H1 (cell line): ENCODE measurements around the gene FXYD3. TPM values are rescaled to one million over a fixed set of nuclear protein-coding genes. Genes with fewer than 3 reads are reported as not detected.

Experiments
- CTCF ChIA-PET: fragments of 300-600 bp; sonication (Branson Sonifier 250); formaldehyde crosslinking; loops from one replicate; lab custom pipeline; 2021; ENCODE audit not compliant: partially characterized antibody; lab: Charles Lee
- POLR2A ChIA-PET: fragments of 300-600 bp; sonication (Branson Sonifier 250); formaldehyde crosslinking; loops from one replicate; lab custom pipeline; 2021; ENCODE audit warnings: inconsistent platforms; ENCODE audit not compliant: partially characterized antibody; lab: Charles Lee
- DNase-seq, 2 experiments: peaks; one replicate each; pipeline versions ENCODE4 v3.0.0 to v3.0.0-alpha.2; 2010 to 2022; ENCODE audit warnings: low spot score in 2 of 2, low read depth in 1 of 2, mixed read lengths in 1 of 2
- FAIRE-seq: peaks from 2 replicates; lab custom pipeline; 2011; peaks lifted over from hg19 to GRCh38; lab: Jason Lieb, UNC
- H2AFZ ChIP-seq: 2 replicates; pipeline ENCODE4 v1.8.1; 2012; ENCODE audit warnings: low read length, inconsistent platforms
- H2AK5ac ChIP-seq: 2 replicates; pipeline ENCODE4 v1.6.1; 2013; ENCODE audit warnings: low read depth, low read length
- H2BK120ac ChIP-seq: replicated peaks from 2 replicates; pipeline ENCODE3; 2013; ENCODE audit warnings: low read depth, low read length, inconsistent platforms
- H2BK12ac ChIP-seq: 2 replicates; pipeline ENCODE4 v1.6.1; 2013; ENCODE audit warnings: low read depth, low read length
- H2BK15ac ChIP-seq: 2 replicates; pipeline ENCODE4 v1.6.1; 2013; ENCODE audit warnings: low read length
- H2BK20ac ChIP-seq: 2 replicates; pipeline ENCODE4 v1.6.1; 2013; ENCODE audit warnings: low read length
- H2BK5ac ChIP-seq: 2 replicates; pipeline ENCODE4 v1.6.1; 2013; ENCODE audit warnings: low read depth, low read length
- H3K14ac ChIP-seq: 2 replicates; pipeline ENCODE4 v1.6.1; 2013; ENCODE audit warnings: inconsistent platforms; ENCODE audit not compliant: insufficient read length
- H3K18ac ChIP-seq: 2 replicates; pipeline ENCODE4 v1.6.1; 2013; ENCODE audit warnings: low read length; ENCODE audit errors: extremely low read depth
- H3K23ac ChIP-seq: 2 replicates; pipeline ENCODE4 v1.6.1; 2013; ENCODE audit warnings: inconsistent platforms; ENCODE audit not compliant: insufficient read length
- H3K23me2 ChIP-seq: 2 replicates; pipeline ENCODE4 v1.6.1; 2013; ENCODE audit warnings: low read depth, low read length
- H3K27ac ChIP-seq: 2 replicates; pipeline ENCODE4 v1.6.1; 2011; ENCODE audit warnings: low read depth, low read length, inconsistent platforms
- H3K27me3 ChIP-seq, 4 experiments: replicated peaks in 1 of 4; 1 replicate in 1 of 4; 2 replicates in 3 of 4; pipeline versions ENCODE4 v1.6.1 to v1.8.1; 2011 to 2013; ENCODE audit warnings: low read length in 3 of 4, mild to moderate bottlenecking in 3 of 4, inconsistent platforms in 2 of 4, mixed read lengths in 2 of 4, moderate library complexity in 1 of 4; ENCODE audit not compliant: control insufficient read depth in 3 of 4, insufficient read depth in 3 of 4; ENCODE audit errors: extremely low read depth in 1 of 4
- H3K36me3 ChIP-seq, 4 experiments: 2 replicates each; pipeline versions ENCODE4 v1.6.1 to v1.8.1; 2011 to 2013; ENCODE audit warnings: mild to moderate bottlenecking in 4 of 4, low read length in 3 of 4, moderate library complexity in 2 of 4, control low read depth in 1 of 4, inconsistent platforms in 1 of 4; ENCODE audit not compliant: insufficient read depth in 4 of 4, control insufficient read depth in 2 of 4
- H3K4ac ChIP-seq: replicated peaks from 2 replicates; pipeline ENCODE3; 2013; ENCODE audit warnings: low read length, low read depth, mixed read lengths, inconsistent platforms; ENCODE audit not compliant: insufficient read length
- H3K4me1 ChIP-seq, 4 experiments: replicated peaks in 1 of 4; 1 replicate in 1 of 4; 2 replicates in 3 of 4; pipeline versions ENCODE4 v1.6.1 to v1.8.1; 2011 to 2013; ENCODE audit warnings: low read length in 3 of 4, inconsistent platforms in 2 of 4, mixed read lengths in 1 of 4; ENCODE audit not compliant: insufficient read depth in 4 of 4, control insufficient read depth in 3 of 4
- H3K4me2 ChIP-seq, 2 experiments: 2 replicates each; pipeline versions ENCODE4 v1.6.1 to v1.8.1; 2011 to 2013; ENCODE audit warnings: low read depth in 2 of 2, low read length in 2 of 2, control low read depth in 1 of 2, inconsistent platforms in 1 of 2, mild to moderate bottlenecking in 1 of 2; ENCODE audit not compliant: insufficient read depth in 1 of 2
- H3K4me3 ChIP-seq, 4 experiments: fragments of 200-600, 300-600 bp in 1 of 4; sonication (generic), shearing (Covaris generic), sonication (Bioruptor Twin) in 1 of 4; 2 replicates each; pipeline versions ENCODE4 v1.5.1 to v1.8.1; 2011 to 2016; ENCODE audit warnings: low read length in 4 of 4, low read depth in 3 of 4, control low read depth in 2 of 4, inconsistent platforms in 2 of 4, mild to moderate bottlenecking in 2 of 4, mixed read lengths in 1 of 4, moderate library complexity in 1 of 4; ENCODE audit not compliant: insufficient read depth in 2 of 4; ENCODE audit errors: extremely low read depth in 1 of 4
- H3K56ac ChIP-seq: replicated peaks from 2 replicates; pipeline ENCODE3; 2013; ENCODE audit warnings: low read depth, mild to moderate bottlenecking, mixed read lengths, low read length, inconsistent platforms; ENCODE audit not compliant: insufficient read length
- H3K79me1 ChIP-seq: 2 replicates; pipeline ENCODE4 v1.6.1; 2013; ENCODE audit warnings: low read depth, low read length, control low read depth
- H3K79me2 ChIP-seq, 2 experiments: 2 replicates each; pipeline versions ENCODE4 v1.6.1 to v1.8.1; 2012 to 2013; ENCODE audit warnings: low read length in 2 of 2, mild to moderate bottlenecking in 2 of 2, inconsistent platforms in 1 of 2; ENCODE audit not compliant: insufficient read depth in 2 of 2, control insufficient read depth in 1 of 2
- H3K9ac ChIP-seq, 4 experiments: replicated peaks in 1 of 4; 1 replicate in 1 of 4; 2 replicates in 3 of 4; pipeline versions ENCODE4 v1.6.1 to v1.8.1; 2011 to 2013; ENCODE audit warnings: low read depth in 3 of 4, low read length in 3 of 4, control low read depth in 2 of 4, mild to moderate bottlenecking in 2 of 4, moderate library complexity in 2 of 4, inconsistent platforms in 1 of 4; ENCODE audit errors: extremely low read depth in 1 of 4
- H3K9me3 ChIP-seq, 2 experiments: 2 replicates each; pipeline versions ENCODE4 v1.6.1 to v1.8.1; 2012 to 2013; ENCODE audit warnings: mild to moderate bottlenecking in 2 of 2, moderate library complexity in 2 of 2, control low read depth in 1 of 2, inconsistent platforms in 1 of 2, low read depth in 1 of 2, low read length in 1 of 2, mixed read lengths in 1 of 2; ENCODE audit not compliant: insufficient read depth in 2 of 2
- H4K20me1 ChIP-seq, 2 experiments: replicated peaks in 1 of 2; 2 replicates each; pipeline versions ENCODE3 to v1.8.1; 2011 to 2013; ENCODE audit warnings: inconsistent platforms in 2 of 2, low read length in 2 of 2, mild to moderate bottlenecking in 1 of 2; ENCODE audit not compliant: insufficient read depth in 2 of 2, control insufficient read depth in 1 of 2
- H4K5ac ChIP-seq: 2 replicates; pipeline ENCODE4 v1.6.1; 2013; ENCODE audit warnings: low read length, low read depth, mixed read lengths, inconsistent platforms; ENCODE audit not compliant: insufficient read length
- H4K8ac ChIP-seq: 2 replicates; pipeline ENCODE4 v1.8.0; 2013; ENCODE audit warnings: mild to moderate bottlenecking, moderate library complexity, low read length, inconsistent platforms; ENCODE audit not compliant: insufficient read depth; ENCODE audit errors: extremely low read depth
- H4K91ac ChIP-seq: replicated peaks from 2 replicates; pipeline ENCODE3; 2013; ENCODE audit warnings: low read length, mixed read lengths, inconsistent platforms; ENCODE audit not compliant: insufficient read length
- ASH2L ChIP-seq: fragments of 200-600, 300-600 bp; sonication (generic); IDR thresholded peaks from one replicate; pipeline ENCODE4 v1.7.1; 2017; ENCODE audit warnings: low read length
- CBX5 ChIP-seq: fragments of 300-800, 300-1000 bp; sonication (generic); IDR thresholded peaks from 2 replicates; pipeline ENCODE4 v1.7.1; 2016; ENCODE audit warnings: antibody characterized with exemption, low read length, low read depth
- EGR1 ChIP-seq: IDR thresholded peaks from 2 replicates; pipeline ENCODE4 v1.6.1; 2011; ENCODE audit warnings: low read depth, low read length, borderline replicate concordance
- EP300 ChIP-seq, 2 experiments: IDR thresholded peaks; 1 replicate in 1 of 2; 2 replicates in 1 of 2; pipeline ENCODE4 v1.6.1; 2011 to 2012; ENCODE audit warnings: low read depth in 2 of 2, low read length in 2 of 2, mild to moderate bottlenecking in 2 of 2, borderline replicate concordance in 1 of 2, inconsistent platforms in 1 of 2, moderate library complexity in 1 of 2
- GTF2F1 ChIP-seq: IDR thresholded peaks from 2 replicates; pipeline ENCODE4 v1.6.1; 2012; ENCODE audit warnings: low read depth, low read length, improper control_type of control experiment, borderline replicate concordance
- MAX ChIP-seq: IDR thresholded peaks from 2 replicates; pipeline ENCODE4 v1.6.1; 2012; ENCODE audit warnings: inconsistent platforms
- SAP30 ChIP-seq: fragments of 300-600 bp; sonication (generic); IDR thresholded peaks from 2 replicates; pipeline ENCODE4 v1.7.1; 2012; ENCODE audit warnings: low read length, moderate library complexity, mild to moderate bottlenecking, inconsistent platforms; ENCODE audit not compliant: insufficient read depth, insufficient replicate concordance
- SIN3A ChIP-seq, 2 experiments: IDR thresholded peaks in 1 of 2; conservative IDR thresholded peaks in 1 of 2; 2 replicates each; pipeline ENCODE4 v1.6.1; 2011 to 2012; ENCODE audit warnings: low read length in 2 of 2, improper control_type of control experiment in 1 of 2, low read depth in 1 of 2, mild to moderate bottlenecking in 1 of 2
- TAF7 ChIP-seq: optimal IDR thresholded peaks from 2 replicates; pipeline ENCODE3; 2011; ENCODE audit warnings: low read depth, mild to moderate bottlenecking, inconsistent platforms, low read length, moderate library complexity, borderline replicate concordance
- TEAD4 ChIP-seq: IDR thresholded peaks from 2 replicates; pipeline ENCODE4 v1.6.1; 2012; ENCODE audit warnings: low read depth, low read length, inconsistent platforms, mixed read lengths
- YY1 ChIP-seq: IDR thresholded peaks from 2 replicates; pipeline ENCODE4 v1.6.1; 2011; ENCODE audit warnings: low read depth, mild to moderate bottlenecking, low read length
- WGBS, 2 experiments: shearing (Covaris generic) in 1 of 2; methylation state at CpG; one replicate each; pipeline versions ENCODE4 v1.1.6 to v1.1.7; 2013 to 2015; ENCODE audit warnings: low lambda C conversion rate in 2 of 2, mixed read lengths in 2 of 2, inconsistent platforms in 1 of 2, low coverage in 1 of 2, missing lambda C conversion rate in 1 of 2; ENCODE audit not compliant: insufficient replicate concordance in 2 of 2, insufficient coverage in 1 of 2, insufficient read length in 1 of 2; ENCODE audit errors: extremely low coverage in 1 of 2, missing lambda C conversion rate in 1 of 2; 5-methylcytosine and 5-hydroxymethylcytosine counted together
- polyA plus RNA-seq, 7 experiments: library from polyadenylated mRNA; depleted of rRNA in 3 of 7; stranded (reverse) in 5 of 7; unstranded in 2 of 7; fragments of >200 nt in 5 of 7; fragments of 200-250 nt in 2 of 7; gene quantifications; 1 replicate in 5 of 7; 2 replicates in 1 of 7; 4 replicates in 1 of 7; pipeline versions ENCODE4 v1.2.1 to v1.2.3, GENCODE V29; 2011 to 2013; ENCODE audit warnings: missing spikeins in 2 of 7, mixed read lengths in 2 of 7
- total RNA-seq: library from RNA; stranded (reverse); fragmentation: NEBNext Ultra II Directional; extraction: Animal tissue kit (Norgen Biotek cat#: 25700); gene quantifications from 2 replicates; pipeline ENCODE4 v1.2.1, GENCODE V29; 2021

FXYD3 gene
- total and polyA plus RNA-seq, 2 of the 8 experiments (the other 6 are each of a cell fraction or from before 2014, with no cell fraction given), result 0.33 TPM; not detected in 1

GRCh38 chr19:35099155-35099896 lies 16.3 kb upstream of the FXYD3 start:
- CTCF ChIA-PET, result interaction anchor here (0.9 to 3.4 kb wide), 14 partner anchors 8 to 205 kb away, joined by 3 to 19 read pairs (median 6); partner anchors contain the start of genes FXYD5 and LGI4
- TF ChIP-seq TAF7, result no peak
- TF ChIP-seq SIN3A (conservative IDR thresholded peaks at IDR 0.05 in 1 of 2, IDR thresholded peaks at IDR 0.05 in 1 of 2; ENCODE audit: low read depth in 1 of 2, low read length in 2 of 2), result no peak
- TF ChIP-seq YY1, result no peak
- TF ChIP-seq TEAD4, result no peak
- TF ChIP-seq GTF2F1, result no peak
- no peak for TF ChIP-seq CBX5
- no peak for TF ChIP-seq EGR1
- TF ChIP-seq SAP30, result no peak
- TF ChIP-seq EP300 (IDR thresholded peaks at IDR 0.05; ENCODE audit: borderline replicate concordance in 1 of 2, low read depth in 2 of 2, low read length in 2 of 2), result no peak
- no peak for TF ChIP-seq MAX
- no peak for TF ChIP-seq ASH2L

More at GRCh38 chr19:35099155-35099896, 16.3 kb upstream of the FXYD3 start:
- H4K8ac ChIP-seq, result peak overlapping the region; percentile 4; the same call in 1 of the 2 replicates
- H3K27me3 ChIP-seq, result no peaks in the 10 kb centered on the region
- H3K9ac ChIP-seq, result no peak overlapping the region
- H3K4me1 ChIP-seq, result peaks cover 0 to 3% (median 1%) of the 10 kb centered on the region in 4 experiments; a peak in 3 of 7 replicates
- H4K20me1 ChIP-seq, result no peaks in the 10 kb centered on the region
- no peaks in the 10 kb centered on the region for H3K36me3 ChIP-seq
- H2BK12ac ChIP-seq, result 0 out of 2 replicates have a peak overlapping the region, but pooled peaks have one; percentile 18
- H3K14ac ChIP-seq, result no peak overlapping the region
- no peak overlapping the region for H4K5ac ChIP-seq
- no peak overlapping the region for H2BK20ac ChIP-seq
- H3K56ac ChIP-seq, result no peak overlapping the region
- H3K18ac ChIP-seq, result 0 out of 2 replicates have a peak overlapping the region, but pooled peaks have one; percentile 7
- no peaks in the 10 kb centered on the region for H3K79me1 ChIP-seq
- no peak overlapping the region for H3K4ac ChIP-seq
- H2BK5ac ChIP-seq, result no peak overlapping the region
- H4K91ac ChIP-seq, result no peak overlapping the region
- H3K27ac ChIP-seq, result no peak overlapping the region
- H2BK15ac ChIP-seq, result no peak overlapping the region
- H2AFZ ChIP-seq, result no peak overlapping the region
- POLR2A ChIA-PET, result interaction anchor here (1.1 to 1.4 kb wide), 5 partner anchors 13 to 44 kb away, joined by 3 to 4 read pairs (median 4); no protein-coding TSS in a partner anchor
- H3K4me2 ChIP-seq, result no peak overlapping the region
- no peaks in the 10 kb centered on the region; the same call in 1 of the 2 replicates for H3K23me2 ChIP-seq
- DNase-seq (no peak), FAIRE-seq (no peak)
- H2BK120ac ChIP-seq, result no peak overlapping the region
- no peak overlapping the region for H3K23ac ChIP-seq
- 90% methylated on average over 21 of the region's 21 CpGs; no CpG with 5 or more reads in 1 of the 2 experiments for whole genome bisulfite sequencing, 2 experiments
- no peak overlapping the region for H2AK5ac ChIP-seq
- no peaks in the 10 kb centered on the region for H3K79me2 ChIP-seq
- no peak overlapping the region for H3K4me3 ChIP-seq
- H3K9me3 ChIP-seq, result no peaks in the 10 kb centered on the region
